Mucosa of descending colon (tissue), 3 donors: ENCODE data around the gene BMP4. TPM values are rescaled to one million over a fixed set of nuclear protein-coding genes. Genes with fewer than 3 reads are reported as not detected.

Source experiments
- ATAC-seq: fragments of 200-7000 bp; cut with Tn5 transposase; one replicate; pipeline ENCODE4 v1.9.1; 2020; ENCODE audit warnings: mild to moderate bottlenecking, moderate library complexity
- DNase-seq, 3 donors: peaks; one replicate each; pipeline ENCODE4 v3.0.0-alpha.2; 2020
- H3K36me3 ChIP-seq: fragments of 200-600 bp; one replicate; pipeline ENCODE4 v1.8.0; 2021; ENCODE audit warnings: low read depth, mild to moderate bottlenecking
- H3K4me1 ChIP-seq: fragments of 200-600 bp; one replicate; pipeline ENCODE4 v1.8.0; 2021; ENCODE audit warnings: low read depth, mild to moderate bottlenecking
- H3K4me3 ChIP-seq: fragments of 200-600 bp; one replicate; pipeline ENCODE4 v1.8.0; 2021; ENCODE audit warnings: mild to moderate bottlenecking
- H3K9me3 ChIP-seq: fragments of 200-600 bp; one replicate; pipeline ENCODE4 v1.8.0; 2021; ENCODE audit warnings: mild to moderate bottlenecking
- intact Hi-C, 2 donors: fragments of 100-400 bp; cut with DNase I in 1 of 2; cut with micrococcal nuclease in 1 of 2; formaldehyde crosslinking; loops; one replicate each; pipeline versions ENCODE4 v1.11.0 to v1.11.1; 2022; cut with DNase I, micrococcal nuclease
- total RNA-seq, 3 donors: library from RNA; stranded (reverse); fragmentation: NEBNext Ultra II Directional in 2 of 3; extraction: Animal tissue kit (Norgen Biotek cat#: 25700) in 2 of 3; gene quantifications; one replicate each; pipeline versions ENCODE4 v1.2.1 to v1.2.4, GENCODE V29; 2021 to 2023
- TF ChIP-seq, protein P1 (sequence below): fragments of 200-600 bp; IDR thresholded peaks from one replicate; pipeline ENCODE4 v1.8.0; 2022; ENCODE audit warnings: antibody characterized with exemption, mild to moderate bottlenecking
- donor health status: DM: no; HTN: no; CAD: no; lungs with moderate emphysema.
- donor health status: DM: no; HTN: no; CAD: no.
- donor health status: DM: no; HTN: yes; CAD: no.

Gene BMP4
- total RNA-seq, 3 donors from 2014 or later, result 8.1 to 16.0 (median 15.6) TPM

DNA sequence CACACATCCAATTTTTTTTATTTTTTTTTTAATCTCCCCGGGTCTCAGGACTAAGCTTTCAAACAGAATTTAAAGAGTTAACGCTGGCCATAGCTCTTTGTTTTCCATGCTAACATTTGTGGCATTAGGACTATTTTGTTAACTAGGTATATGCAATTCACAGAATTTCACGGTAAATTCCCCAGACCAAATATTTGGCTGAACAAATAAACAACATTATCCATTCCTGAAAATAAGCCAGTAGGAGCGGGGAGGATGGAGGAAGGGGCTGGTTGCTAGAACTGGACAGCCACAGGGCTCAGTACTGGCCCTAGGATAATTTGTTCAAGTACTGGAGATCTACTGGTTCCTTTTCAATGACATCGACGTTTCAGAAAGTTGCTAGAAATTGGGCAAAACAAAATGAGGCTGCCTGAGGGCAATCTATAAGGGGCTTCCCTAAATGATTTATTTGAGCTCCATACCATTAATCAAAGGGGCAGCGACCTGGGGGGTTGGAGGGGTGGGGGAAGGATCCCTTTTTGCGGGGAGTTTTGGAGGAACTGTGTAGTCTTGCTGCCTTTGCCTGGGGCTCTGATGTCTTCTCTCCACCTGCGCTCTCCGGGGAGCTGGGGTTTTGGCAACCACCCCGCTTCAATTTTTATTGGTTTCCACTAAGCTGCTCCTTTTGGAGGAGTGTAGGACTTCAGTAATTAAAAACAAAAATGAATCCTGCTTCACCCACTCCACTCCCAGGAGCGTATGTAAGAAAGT, 9.0 kb downstream of the BMP4 start:
- no peak for DNase-seq
- no peaks in the 10 kb centered on the region for H3K9me3 ChIP-seq
- H3K36me3 ChIP-seq, result no peaks in the 10 kb centered on the region
- TF ChIP-seq, protein P1, sequence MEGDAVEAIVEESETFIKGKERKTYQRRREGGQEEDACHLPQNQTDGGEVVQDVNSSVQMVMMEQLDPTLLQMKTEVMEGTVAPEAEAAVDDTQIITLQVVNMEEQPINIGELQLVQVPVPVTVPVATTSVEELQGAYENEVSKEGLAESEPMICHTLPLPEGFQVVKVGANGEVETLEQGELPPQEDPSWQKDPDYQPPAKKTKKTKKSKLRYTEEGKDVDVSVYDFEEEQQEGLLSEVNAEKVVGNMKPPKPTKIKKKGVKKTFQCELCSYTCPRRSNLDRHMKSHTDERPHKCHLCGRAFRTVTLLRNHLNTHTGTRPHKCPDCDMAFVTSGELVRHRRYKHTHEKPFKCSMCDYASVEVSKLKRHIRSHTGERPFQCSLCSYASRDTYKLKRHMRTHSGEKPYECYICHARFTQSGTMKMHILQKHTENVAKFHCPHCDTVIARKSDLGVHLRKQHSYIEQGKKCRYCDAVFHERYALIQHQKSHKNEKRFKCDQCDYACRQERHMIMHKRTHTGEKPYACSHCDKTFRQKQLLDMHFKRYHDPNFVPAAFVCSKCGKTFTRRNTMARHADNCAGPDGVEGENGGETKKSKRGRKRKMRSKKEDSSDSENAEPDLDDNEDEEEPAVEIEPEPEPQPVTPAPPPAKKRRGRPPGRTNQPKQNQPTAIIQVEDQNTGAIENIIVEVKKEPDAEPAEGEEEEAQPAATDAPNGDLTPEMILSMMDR, result no peak
- H3K4me3 ChIP-seq, result no peak overlapping the region
- intact Hi-C loops, result no loop called here
- ATAC-seq, result no peak
- H3K4me1 ChIP-seq, result no peaks in the 10 kb centered on the region

- no peak for ATAC-seq
- Histone ChIP-seq H3K4me3 (no peak overlapping the region), H3K36me3 (no peaks in the 10 kb centered on the region), H3K9me3 (no peaks in the 10 kb centered on the region), H3K4me1 (no peaks in the 10 kb centered on the region)
- no peak for DNase-seq
- intact Hi-C loops, result no loop called here
- TF ChIP-seq, protein P1, result no peak
Observed at GRCh38 chr14:53947094-53947445, 9.6 kb downstream of the BMP4 start.

DNA sequence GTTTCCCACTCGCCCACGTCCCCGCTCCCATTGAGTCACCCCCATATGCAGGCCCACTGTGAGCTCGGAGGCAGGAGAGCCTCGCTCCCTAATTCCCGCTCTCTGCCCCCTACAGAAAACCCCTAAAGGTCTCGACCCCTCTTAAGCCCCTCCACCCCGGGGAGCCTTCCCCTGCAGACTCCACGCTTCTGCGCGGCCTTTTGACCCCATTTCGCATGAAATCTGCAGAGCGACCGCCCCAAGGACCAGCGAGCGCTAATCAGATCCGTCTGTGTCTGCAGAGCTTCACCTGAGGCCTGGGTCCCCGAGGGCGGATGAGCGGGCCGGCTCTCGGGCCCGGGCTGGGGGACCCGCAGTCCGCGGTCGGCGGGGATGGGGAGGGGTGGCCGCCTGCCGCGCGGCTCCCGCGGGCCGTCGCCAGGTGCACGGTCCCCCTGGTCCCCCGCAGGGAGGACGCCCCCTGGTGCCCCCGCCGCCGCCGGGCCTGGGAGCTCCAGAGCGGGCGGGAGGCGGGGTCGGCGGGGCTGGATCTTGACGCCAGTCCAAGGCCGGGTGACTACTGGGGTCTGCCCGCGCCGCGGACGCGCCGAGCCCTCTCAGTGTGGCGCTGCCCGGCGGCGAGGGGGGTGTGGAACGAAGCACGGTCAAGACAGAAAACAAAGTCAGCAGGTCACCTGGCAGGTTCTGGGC, 10.1 kb downstream of the BMP4 start:
- Histone ChIP-seq H3K36me3 (no peaks in the 10 kb centered on the region), H3K4me1 (no peaks in the 10 kb centered on the region), H3K4me3 (no peak overlapping the region), H3K9me3 (no peaks in the 10 kb centered on the region)
- ATAC-seq (peak; percentile 25), DNase-seq (peak in 1 of 3 donors; percentile 40)
- TF ChIP-seq, protein P1, result no peak
- intact Hi-C loops, result no loop called here

GRCh38 chr14:53946071-53946403, 10.6 kb downstream of the BMP4 start:
- no peak overlapping the region for H3K4me3 ChIP-seq
- no peaks in the 10 kb centered on the region for H3K36me3 ChIP-seq
- H3K4me1 ChIP-seq, result no peaks in the 10 kb centered on the region
- ATAC-seq (no peak), DNase-seq (no peak)
- TF ChIP-seq, protein P1, result no peak
- intact Hi-C loops, result no loop called here
- no peaks in the 10 kb centered on the region for H3K9me3 ChIP-seq

DNA sequence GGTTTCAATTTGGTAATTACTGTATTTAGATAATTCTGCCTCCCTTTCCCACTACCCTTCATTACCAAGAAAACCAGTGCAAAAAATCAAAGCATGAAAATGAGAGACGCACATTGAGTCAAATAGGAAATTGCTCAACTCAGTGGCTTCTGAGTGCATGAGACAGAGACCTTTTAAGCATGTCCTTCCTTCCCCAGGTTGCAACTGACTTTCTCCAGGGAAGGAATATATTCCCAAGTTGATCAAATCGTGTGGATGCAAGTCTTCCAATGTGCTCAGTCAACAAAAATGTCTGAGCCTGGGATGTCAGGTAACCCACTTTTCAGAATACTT, 12.9 kb downstream of the BMP4 start:
- Histone ChIP-seq H3K36me3 (no peaks in the 10 kb centered on the region), H3K4me3 (no peak overlapping the region), H3K4me1 (no peaks in the 10 kb centered on the region), H3K9me3 (no peaks in the 10 kb centered on the region)
- DNase-seq (no peak), ATAC-seq (no peak)
- TF ChIP-seq, protein P1, result no peak
- intact Hi-C loops, result no loop called here
